GM19238 (cell line): ENCODE measurements around the gene TTC28.

Experiments used
- DNase-seq: peaks from one replicate; pipeline ENCODE4 v3.0.0; 2011; ENCODE audit warnings: low spot score; ENCODE audit not compliant: insufficient read length

The TTC28 gene

DNA sequence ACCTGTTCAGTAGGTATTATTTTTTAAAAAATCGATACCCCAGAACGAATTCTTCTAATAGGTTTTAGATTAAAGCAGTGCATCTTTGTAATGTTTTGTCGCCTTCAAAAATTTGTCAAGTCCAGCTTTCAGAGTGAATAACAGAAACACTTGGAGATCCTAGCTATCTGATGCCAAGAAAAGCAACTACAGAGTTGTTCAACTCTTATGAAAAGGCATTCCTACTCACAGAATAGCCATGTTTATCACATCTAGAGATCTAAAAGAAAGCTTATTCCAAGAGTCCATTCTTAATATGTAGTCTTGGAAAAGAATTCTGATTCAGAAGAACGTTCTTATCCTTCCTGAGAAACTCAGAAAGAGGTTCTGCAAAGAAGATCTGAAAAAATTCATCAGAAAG is 268.5 kb downstream of the TTC28 start:
- DNase-seq, result no peak

DNA sequence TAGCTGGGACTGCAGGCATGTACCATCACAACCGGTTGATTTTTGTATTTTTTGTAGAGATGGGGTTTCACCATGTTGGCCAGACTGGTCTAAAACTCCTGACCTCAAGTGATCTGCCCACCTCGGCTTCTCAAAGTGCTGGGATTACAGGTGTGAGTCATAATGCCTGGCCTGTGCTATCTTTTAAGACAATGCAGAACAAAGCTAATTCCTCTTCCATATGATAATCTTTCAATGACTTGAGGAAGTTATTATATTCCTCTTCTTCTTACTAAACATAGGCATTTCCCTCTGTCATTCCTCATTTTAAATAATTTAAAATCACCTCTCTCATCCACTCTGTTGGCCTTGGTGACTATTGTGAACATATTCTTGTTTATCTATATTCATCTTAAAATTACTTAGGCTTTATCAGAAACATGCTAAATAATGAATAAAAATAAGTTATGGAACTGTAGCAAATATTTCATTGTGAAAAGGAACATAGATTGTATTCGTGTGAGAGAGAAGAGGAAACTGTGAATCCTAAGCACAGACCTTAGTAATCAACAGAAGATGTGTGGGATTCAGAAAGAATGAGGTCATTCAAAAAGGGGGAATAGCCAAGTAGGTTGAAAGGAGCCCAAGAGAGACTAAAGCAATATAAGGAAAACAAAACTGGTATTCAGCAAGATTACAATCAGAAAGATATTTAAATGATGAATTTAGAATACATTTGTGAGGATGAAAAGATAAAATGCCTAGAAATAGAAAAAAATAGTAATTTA is 269.4 kb downstream of the TTC28 start:
- no peak for DNase-seq

DNA sequence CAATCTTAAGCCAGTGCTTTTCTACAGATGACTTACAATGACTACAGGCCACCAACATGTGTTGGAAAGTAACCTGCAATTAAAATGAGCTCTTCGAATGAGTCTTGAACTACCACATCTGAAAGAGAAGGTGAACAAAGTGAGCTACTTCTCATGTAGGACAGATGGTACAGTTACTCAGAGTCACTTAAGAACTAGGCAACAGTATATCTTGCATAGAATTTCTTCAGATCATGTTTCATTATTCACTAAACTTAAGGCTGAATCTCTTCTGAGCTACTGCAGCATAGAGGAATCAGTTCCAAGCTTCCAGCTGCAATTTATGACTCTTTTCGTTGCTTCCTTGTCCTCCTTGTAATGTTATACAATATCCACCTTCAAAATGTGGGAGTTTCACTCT is 270.9 kb downstream of the TTC28 start:
- no peak for DNase-seq

DNA sequence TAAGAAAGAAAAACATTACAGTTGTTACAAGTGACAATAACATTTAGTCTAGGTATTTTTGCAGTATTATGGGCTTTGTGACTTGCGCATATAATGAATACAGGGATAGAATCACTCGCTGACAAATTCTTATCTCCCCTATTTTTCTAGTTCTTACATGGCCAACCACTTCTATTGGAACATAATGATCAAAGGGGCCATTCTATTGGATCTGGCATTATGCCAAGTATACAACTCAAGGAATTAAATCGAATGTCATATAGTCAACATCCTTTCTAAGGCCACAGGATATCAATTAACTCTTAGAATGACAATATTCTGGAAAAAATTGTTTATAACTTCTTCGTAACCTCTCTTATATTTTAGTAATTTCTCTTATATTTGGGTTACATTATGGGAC is 272.0 kb downstream of the TTC28 start:
- no peak for DNase-seq

DNA sequence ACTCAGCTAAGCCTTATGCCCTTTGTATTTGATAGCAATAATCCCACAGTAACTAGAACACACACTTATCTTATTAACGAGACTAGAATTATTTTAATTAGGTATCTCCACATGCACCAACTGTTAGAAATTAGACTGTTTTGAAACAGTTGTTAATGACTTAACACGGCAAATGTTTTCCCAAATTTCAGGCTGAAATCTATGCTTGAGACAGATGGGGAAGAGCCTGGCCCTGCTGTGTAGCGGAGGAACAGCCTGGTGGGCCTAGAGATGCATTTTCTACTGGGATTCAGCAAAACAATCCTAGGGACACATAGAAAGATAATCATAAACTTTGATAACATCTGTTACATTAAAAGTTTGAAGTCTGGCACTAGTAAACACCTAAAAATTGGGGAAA is 273.4 kb downstream of the TTC28 start:
- DNase-seq, result no peak

DNA sequence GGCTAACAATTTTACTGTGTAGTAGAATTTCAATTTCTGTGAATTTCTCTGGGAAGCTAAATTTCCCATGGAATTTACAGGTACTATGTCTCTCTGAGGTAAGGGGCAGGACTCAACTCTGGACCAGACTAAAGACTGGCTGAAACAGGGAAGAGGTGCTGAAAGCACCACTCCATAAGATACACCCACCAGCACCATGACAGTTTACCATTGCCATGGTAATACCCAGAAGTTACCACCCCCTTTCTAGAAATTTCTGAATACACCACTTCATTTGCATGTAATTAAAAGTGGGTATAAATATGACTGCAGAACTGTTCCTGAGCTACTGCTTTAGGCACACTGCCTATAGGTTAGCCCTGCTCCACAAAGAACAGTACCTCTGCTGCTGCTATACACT is 274.1 kb downstream of the TTC28 start:
- DNase-seq, result no peak

DNA sequence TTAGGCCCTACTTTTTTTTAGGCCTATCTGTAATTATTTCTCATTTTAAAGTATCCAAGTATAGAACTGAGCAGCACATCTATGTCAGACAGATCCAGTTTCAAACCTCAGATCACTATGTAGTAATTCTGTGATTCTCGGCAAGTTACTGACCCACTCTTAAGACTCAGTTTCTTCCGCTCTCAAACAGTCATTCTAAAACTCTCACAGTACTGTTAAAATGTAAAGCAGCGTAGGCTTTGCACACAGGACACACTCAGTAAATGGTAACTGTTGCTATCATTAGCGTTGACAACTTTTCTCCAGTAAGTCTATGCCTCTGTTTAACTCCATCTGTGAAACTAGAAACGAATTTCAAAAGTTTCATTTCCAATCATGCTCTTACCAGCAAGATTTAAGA is 277.1 kb downstream of the TTC28 start:
- DNase-seq, result no peak

DNA sequence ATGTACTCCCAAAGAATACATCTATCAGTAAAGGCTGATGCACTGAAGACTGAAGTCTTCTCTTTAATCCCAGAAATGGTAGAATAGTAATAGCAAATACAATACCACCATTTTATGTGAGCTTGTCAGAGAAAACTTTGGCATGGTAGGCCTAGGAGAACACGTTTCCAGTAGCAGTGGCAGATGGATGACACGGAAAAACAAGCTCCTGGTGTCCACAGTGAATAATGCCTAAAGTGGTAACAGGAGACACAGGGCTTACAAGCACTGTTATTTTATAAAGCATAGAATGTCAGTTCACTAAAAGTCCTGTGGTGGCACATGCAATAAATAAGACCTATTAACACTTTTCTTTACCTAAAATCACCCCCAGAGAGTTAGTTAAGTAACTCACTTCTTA is 277.6 kb downstream of the TTC28 start:
- DNase-seq, result no peak

DNA sequence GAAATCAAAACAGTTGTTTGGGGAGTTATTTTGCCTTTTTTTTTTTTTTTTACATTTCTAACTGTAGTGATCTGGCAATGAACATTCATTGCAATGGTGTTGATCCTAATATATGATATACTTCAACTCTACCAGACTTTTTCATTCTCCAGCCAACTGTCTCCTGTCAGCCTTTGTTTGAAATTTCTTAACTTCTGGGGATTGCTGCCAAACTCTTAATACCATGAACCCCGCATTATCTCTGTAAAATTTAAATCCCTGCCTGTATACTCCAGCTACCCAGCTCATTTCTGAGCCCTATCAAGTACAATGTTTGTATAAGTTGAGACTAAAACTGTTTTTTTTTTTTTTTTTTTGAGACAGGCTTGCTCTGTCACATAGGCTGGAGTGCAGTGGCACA is 280.7 kb downstream of the TTC28 start:
- no peak for DNase-seq

DNA sequence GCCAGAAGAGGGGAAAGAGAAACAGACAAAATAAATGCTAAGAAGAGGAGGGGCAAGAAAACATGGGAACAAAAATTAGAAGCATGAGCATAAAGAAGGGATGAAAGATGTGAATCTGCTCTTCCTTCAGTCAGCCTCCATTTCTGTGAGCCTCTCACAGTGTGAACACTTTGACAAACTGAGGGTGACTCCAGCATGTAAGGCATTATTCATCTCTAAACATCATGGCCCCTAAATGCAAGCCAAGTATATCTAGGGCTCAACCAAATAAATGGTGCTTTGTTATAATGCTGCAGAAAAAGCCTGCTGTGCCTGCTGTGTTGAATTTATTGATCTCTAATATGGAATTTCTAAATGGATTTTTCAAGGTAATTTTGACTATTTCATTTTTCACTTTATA is 281.3 kb downstream of the TTC28 start:
- DNase-seq, result no peak

DNA sequence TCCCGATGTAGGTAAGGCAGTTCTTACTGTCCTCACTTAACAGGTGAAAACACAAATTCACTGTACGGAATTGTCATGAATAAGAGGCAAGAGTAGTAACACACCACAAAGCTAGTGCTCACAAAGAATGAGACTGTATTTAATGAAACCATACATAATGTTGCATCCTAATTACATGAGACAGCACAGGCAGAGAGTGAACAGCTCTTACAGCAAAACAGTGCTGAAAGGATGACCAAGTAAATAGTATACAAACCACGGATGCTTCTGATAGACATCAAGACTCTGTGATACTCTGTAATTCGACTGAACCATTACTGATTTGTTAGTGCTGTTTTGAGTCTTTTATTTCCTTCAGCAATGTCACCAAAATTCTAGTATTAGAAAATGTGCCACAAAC is 282.3 kb downstream of the TTC28 start:
- DNase-seq, result no peak

DNA sequence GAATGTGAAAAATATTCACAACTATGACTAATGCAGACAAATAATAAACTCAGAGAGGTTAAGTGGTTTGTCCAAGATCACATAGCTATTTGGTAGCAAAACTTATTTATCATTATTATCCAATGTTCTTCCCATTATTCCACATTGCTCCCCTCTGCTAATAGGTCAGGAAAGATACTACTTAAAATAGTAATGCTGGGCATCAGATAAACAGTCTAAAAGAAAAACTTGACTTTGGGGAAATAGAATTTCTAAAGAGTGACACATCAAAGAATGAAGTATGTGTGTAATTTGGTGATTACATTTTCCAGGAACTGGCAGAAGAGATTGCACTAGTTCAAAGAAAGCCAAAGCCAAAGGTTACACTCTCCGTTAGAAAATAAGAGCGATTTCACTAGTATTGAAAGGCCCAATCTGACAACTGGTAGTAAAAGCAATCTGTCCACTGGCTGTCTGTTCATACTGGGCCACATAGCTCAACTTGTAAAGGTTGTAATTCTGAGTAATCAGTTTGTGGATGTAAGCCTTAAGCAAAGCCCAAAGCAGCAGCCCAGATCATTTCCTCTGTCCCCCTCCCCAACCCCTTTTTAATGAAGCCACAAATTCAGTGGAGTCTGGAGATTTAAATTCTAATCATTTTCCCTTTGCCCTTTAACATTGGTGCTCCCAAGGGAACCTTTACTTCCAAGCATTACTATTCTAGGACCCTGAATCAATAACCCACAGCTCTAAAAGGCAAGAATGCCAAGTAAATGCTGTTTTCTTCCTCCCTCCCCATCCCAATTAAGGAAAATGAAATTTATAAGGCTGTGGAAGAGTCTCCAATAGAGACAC is 283.5 kb downstream of the TTC28 start:
- no peak for DNase-seq

DNA sequence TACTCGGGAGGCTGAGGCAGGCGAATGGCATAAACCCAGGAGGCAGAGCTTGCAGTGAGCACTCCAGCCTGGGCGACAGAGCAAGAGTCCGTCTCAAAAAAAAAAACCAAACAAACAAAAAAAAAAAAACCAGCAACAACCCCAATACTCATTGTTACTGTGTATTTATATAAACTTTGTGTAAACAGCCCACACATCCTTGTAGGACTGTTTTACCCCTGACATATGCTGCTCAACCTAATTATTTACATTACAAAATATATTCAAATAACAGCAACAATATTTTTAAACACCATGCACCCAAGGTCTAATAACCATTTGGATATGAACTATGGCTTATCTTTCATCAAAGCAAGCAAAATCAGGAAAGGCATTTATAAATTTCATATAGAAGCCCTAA is 284.1 kb downstream of the TTC28 start:
- no peak for DNase-seq

DNA sequence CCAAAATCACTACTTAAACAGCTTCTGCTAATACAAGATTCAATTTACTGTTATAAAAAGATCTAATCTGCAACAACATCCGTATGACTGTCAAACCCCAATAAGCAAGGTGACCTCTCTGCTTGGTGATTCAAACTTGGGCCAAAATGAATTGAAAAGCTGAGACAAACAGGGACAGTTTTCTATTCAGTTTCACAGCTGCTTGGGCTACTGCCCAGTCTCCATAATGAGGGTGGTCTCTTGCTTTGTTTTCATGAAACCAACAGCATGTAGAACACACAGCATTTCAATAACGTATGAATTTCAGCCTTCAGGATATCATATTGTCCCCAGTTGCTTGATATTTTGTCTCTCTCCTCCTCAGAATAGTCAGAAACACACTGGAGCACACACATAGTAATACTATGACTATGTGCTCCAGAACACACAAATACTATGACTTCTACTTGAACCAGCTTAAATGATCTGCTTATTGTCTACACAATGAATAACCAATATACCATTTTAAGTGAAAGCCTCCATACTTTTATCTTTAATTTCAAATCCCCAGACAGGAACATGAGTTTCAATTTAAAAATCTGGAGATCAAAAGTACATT is 285.0 kb downstream of the TTC28 start:
- no peak for DNase-seq

DNA sequence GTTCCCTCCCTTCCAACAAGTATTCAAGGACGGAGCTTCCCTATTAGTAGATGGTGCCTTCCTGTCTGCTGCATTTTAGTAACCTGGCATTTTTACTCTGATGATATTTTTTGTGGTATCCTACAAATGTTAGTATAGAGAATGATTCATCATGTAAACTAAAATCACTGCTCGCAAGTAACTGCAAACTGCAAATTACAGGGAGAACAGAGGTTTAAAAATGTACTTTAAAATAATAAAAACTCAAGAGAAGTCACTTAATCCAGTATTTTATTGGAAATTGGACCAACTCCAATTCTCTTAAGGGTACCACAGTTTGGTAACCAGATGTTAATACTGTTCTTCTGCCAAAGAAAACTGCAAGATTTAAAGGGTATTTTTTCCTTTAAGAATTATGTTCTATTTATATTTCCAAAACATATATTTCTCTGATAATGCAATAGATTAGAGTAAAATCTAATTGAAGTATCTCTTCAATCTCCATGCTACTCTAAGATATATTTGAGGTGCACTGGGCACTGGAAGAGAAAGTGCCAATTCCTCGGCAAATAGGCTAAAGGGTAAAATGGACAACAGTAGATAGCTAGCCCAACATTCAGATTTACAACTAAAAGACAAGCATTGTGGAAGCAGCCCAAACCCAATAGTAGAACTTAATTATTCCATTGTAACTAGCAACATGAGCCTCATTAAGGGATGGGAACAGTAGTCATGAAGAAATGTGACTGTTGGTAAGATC is 298.0 kb downstream of the TTC28 start:
- DNase-seq, result no peak

DNA sequence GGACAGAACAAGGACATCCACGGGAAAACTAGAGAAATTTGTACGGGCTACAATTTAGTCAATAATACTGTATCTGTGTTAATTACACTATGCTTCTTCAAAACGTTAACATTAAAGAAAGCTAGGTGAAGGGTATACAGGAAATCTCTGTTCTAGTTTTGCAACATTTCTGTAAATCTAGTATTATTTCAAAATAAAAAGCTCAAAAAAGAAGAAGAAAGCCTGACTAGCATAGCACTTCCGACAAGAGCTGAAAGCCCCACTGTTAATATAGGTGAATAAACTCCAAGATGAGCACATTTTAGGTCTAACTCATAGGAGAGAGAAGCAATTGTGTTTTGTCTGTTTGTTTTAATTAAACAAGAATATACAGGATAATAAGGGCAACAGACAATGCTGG is 299.7 kb downstream of the TTC28 start:
- DNase-seq, result no peak

DNA sequence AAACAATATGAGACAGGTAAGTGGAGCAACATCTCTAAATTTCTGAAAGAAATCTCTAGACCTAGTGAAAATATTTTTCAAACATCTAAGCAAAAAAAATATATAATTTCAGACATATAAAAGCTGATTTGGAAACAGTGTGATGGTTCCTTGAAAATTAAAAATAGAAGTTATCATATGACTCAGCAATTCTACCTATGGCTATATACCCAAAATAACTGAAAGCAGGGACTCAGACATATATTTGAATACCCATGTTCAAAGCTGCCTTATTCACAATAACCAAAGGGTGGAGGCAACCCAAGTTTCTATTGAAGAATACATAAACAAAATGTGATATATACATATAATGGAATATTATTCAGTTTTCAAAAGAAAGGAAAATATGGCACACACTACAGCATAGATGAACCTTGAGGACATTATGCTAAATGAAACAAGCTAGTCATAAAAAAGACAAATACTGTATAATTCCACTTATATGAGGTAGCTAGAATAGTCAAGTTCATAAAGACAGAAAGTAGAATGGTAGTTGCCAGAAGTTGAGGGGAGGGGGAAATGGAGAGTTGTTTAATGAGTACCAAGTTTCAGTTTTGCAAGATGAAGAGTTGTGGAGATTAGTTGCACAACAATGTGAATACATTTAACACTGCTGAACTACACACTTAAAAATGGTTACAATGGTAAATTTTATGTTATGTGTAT is 300.4 kb downstream of the TTC28 start:
- DNase-seq, result no peak

DNA sequence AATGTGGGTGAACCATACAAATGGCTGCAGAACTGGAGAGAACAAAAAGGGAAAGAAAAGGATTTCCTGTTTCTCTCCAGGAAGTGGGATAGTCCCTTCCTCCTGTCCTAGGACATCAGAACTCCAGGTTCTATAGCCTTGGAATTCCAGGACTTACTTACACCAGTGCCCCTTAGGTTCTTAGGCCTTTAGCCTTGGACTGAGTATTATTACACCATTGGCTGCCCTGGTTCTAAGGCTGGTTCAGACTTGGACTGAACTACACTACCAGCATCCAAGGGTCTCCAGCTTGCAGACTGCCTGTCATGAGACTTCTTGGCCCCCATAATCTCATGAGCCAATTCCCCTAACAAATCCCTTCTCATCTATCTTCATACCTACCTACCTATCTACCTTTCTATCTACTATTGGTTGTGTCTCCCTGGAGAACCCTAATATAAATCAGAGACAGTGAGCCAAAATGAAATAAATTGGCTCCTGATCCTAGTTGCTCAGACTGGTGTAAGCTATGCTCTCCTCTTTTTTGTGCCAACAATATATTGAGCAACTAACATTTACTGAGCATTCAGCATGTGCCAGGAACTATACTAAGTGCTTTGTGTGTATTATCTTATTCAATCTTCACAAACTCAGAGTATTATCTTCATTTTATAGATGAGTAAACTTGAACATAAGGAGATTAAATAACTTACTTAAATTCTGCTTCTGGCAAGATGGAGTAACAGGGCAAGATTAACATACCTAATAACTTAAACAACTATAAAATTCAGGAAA is 303.7 kb downstream of the TTC28 start:
- no peak for DNase-seq

DNA sequence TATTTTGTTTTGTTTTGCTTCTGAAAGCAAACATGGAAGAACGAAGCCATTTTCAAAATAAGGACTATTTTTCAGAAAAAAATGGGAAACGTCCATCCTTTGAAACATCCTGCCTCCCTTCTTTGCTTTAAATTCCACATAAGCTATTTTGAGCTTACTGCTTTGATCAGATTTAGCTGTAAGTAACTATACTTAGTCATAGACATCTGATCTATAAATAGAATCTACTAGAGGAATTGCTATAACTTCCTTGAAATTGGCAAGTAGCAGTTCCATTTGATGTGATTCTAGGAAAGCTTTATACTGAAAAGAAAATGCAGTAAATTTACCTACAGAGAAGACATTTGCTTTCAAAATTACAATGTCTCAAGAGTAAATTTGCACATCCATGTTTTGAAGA is 305.8 kb downstream of the TTC28 start:
- DNase-seq, result no peak

DNA sequence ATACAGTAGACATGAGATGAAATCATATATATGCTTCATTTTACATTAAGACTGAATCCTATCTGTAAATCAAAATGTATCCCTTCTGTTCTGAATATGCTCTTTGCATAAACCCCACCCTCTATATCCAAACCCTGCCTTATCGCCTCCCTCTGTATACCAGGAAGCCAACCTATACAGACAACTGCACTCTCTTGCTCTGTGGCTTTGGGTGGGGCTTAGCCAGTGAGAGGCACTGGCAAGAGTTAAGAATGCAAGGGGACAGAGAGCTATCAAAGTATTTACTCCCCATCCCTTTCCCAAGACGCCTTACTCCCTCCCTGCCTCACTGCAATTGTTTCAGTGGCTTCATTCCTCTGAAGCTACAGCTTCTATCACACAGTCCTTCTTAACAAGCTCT is 309.8 kb downstream of the TTC28 start:
- no peak for DNase-seq
